ENCODE measurements around the gene CNST. TPM values are rescaled to one million over a fixed set of nuclear protein-coding genes. Genes with fewer than 3 reads are reported as not detected.

The CNST gene
- total and polyA plus RNA-seq, 2 of the 13 experiments (the other 11 are each of a cell fraction or from before 2014, with no cell fraction given): 6.3 to 12.4 TPM

GRCh38 chr1:246566128-246566812, at the start of gene CNST, which contains the start of gene TFB2M (continued):
- TF ChIP-seq SP1 (IDR thresholded peaks at IDR 0.05) (no peak), SP1 (CRISPR knock-in tag; IDR thresholded peaks at IDR 0.05) (peak; percentile 46), RCOR2 (CRISPR knock-in tag; IDR thresholded peaks at IDR 0.05) (no peak), NR3C1 (CRISPR knock-in tag; IDR thresholded peaks at IDR 0.05) (no peak), GATA4 (IDR thresholded peaks at IDR 0.05; ENCODE audit: borderline replicate concordance, low read depth) (no peak), CENPT (CRISPR knock-in tag; IDR thresholded peaks at IDR 0.05; ENCODE audit: low read depth) (no peak)

- FAIRE-seq (no peak), ATAC-seq (no peak), DNase-seq (ENCODE audit: low spot score) (no peak)
- POLR2A ChIA-PET: no interaction called here
- H3K4me3 ChIP-seq (replicated peaks in 1 of 3; ENCODE audit: insufficient read depth in 1 of 3, low read depth in 2 of 3, low read length in 3 of 3): no peak overlapping the region
- peaks cover 1 to 3% of the 10 kb centered on the region in 2 experiments; a peak in 2 of 5 replicates for H3K27me3 ChIP-seq (ENCODE audit: control insufficient read depth in 1 of 2, insufficient read depth in 2 of 2, low read length in 2 of 2)
- H3K9me3 ChIP-seq (ENCODE audit: low read length): peaks cover 23% of the 10 kb centered on the region
- CTCF ChIA-PET (ENCODE audit: low intra/inter-chr PET ratio, low total read pairs): no interaction called here
- H3K4me2 ChIP-seq (ENCODE audit: low read depth, low read length): no peak overlapping the region
- no peak overlapping the region for H3K9ac ChIP-seq (ENCODE audit: insufficient read depth, low read depth, low read length)
- no TSS peak for BruUV-seq (replicated peaks)
- in situ Hi-C loops (cut with HindIII; ENCODE audit: extremely low pct_ligation_motif_present, low pct_unique_long_range_greater_than_20kb): no loop called here
- intact Hi-C loops (cut with micrococcal nuclease; ENCODE audit: unreplicated experiment): no loop called here
- WGBS (ENCODE audit: low lambda C conversion rate): 20% methylated on average over 7 of the region's 7 CpGs
- no peaks in the 10 kb centered on the region for H3K36me3 ChIP-seq (replicated peaks in 1 of 2; ENCODE audit: control insufficient read depth in 1 of 2, insufficient read depth in 2 of 2, low read length in 2 of 2)
- H4K20me1 ChIP-seq (ENCODE audit: insufficient read depth, low read length): no peaks in the 10 kb centered on the region
- TF ChIP-seq MTF1 (CRISPR knock-in tag; IDR thresholded peaks at IDR 0.05) (no peak), ZNF263 (CRISPR knock-in tag; IDR thresholded peaks at IDR 0.05) (no peak), ELF3 (CRISPR knock-in tag; IDR thresholded peaks at IDR 0.05) (no peak)
- TF ChIP-seq, protein P1, sequence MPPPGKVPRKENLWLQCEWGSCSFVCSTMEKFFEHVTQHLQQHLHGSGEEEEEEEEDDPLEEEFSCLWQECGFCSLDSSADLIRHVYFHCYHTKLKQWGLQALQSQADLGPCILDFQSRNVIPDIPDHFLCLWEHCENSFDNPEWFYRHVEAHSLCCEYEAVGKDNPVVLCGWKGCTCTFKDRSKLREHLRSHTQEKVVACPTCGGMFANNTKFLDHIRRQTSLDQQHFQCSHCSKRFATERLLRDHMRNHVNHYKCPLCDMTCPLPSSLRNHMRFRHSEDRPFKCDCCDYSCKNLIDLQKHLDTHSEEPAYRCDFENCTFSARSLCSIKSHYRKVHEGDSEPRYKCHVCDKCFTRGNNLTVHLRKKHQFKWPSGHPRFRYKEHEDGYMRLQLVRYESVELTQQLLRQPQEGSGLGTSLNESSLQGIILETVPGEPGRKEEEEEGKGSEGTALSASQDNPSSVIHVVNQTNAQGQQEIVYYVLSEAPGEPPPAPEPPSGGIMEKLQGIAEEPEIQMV (CRISPR knock-in tag; IDR thresholded peaks at IDR 0.05; ENCODE audit: low read depth): no peak
- TF ChIP-seq, protein P2, sequence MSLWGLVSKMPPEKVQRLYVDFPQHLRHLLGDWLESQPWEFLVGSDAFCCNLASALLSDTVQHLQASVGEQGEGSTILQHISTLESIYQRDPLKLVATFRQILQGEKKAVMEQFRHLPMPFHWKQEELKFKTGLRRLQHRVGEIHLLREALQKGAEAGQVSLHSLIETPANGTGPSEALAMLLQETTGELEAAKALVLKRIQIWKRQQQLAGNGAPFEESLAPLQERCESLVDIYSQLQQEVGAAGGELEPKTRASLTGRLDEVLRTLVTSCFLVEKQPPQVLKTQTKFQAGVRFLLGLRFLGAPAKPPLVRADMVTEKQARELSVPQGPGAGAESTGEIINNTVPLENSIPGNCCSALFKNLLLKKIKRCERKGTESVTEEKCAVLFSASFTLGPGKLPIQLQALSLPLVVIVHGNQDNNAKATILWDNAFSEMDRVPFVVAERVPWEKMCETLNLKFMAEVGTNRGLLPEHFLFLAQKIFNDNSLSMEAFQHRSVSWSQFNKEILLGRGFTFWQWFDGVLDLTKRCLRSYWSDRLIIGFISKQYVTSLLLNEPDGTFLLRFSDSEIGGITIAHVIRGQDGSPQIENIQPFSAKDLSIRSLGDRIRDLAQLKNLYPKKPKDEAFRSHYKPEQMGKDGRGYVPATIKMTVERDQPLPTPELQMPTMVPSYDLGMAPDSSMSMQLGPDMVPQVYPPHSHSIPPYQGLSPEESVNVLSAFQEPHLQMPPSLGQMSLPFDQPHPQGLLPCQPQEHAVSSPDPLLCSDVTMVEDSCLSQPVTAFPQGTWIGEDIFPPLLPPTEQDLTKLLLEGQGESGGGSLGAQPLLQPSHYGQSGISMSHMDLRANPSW (CRISPR knock-in tag; IDR thresholded peaks at IDR 0.05; ENCODE audit: borderline replicate concordance): no peak
- H3K4me1 ChIP-seq (ENCODE audit: insufficient read depth, low read length): peaks cover 25% of the 10 kb centered on the region
- no peaks in the 10 kb centered on the region for H3K79me2 ChIP-seq (ENCODE audit: insufficient read depth, low read length)
- no peak overlapping the region for H2AFZ ChIP-seq (ENCODE audit: low read length)
- H3K27ac ChIP-seq (ENCODE audit: extremely low read length, insufficient read depth, low read length): no peak overlapping the region
Measured at GRCh38 chr1:246517391-246517790, 48.9 kb upstream of the CNST start.

All from HepG2 (cell line).